Measurements from ENCODE around the gene MGMT. TPM values are rescaled to one million over a fixed set of nuclear protein-coding genes. Genes with fewer than 3 reads are reported as not detected.

The MGMT gene
- total and polyA plus RNA-seq, 4 donors: 9.9 to 39.6 (median 23.2) TPM

GRCh38 chr10:129773359-129773990 is 306.4 kb downstream of the MGMT start:
- WGBS, 2 donors: 92 to 94% methylated on average over 11 of the region's 11 CpGs
- Histone ChIP-seq H3K4me3 (no peak overlapping the region), H3K9ac (ENCODE audit: insufficient read depth in 1 of 2, low read length in 2 of 2) (no peak overlapping the region), H3K4me1 (ENCODE audit: control insufficient read depth in 5 of 5, insufficient read depth in 5 of 5, low read length in 5 of 5) (peaks cover 0 to 14% (median 0%) of the 10 kb centered on the region in 5 donors), H3K9me3 (ENCODE audit: control insufficient read depth in 4 of 4, insufficient read depth in 3 of 4, low read length in 3 of 4) (peaks cover 0 to 4% (median 0%) of the 10 kb centered on the region in 4 donors), H3K27me3 (ENCODE audit: control insufficient read depth in 3 of 3, insufficient read depth in 3 of 3, low read length in 2 of 3) (no peaks in the 10 kb centered on the region), H3K36me3 (ENCODE audit: control insufficient read depth in 4 of 4, insufficient read depth in 4 of 4, low read length in 4 of 4) (peaks cover 0 to 7% (median 2%) of the 10 kb centered on the region in 4 donors), H3K27ac (ENCODE audit: low read depth in 1 of 2, low read length in 1 of 2) (no peak overlapping the region)
- ATAC-seq (ENCODE audit: insufficient read depth, low FRiP score) (no peak), DNase-seq (no peak)
- TF ChIP-seq, protein P1, sequence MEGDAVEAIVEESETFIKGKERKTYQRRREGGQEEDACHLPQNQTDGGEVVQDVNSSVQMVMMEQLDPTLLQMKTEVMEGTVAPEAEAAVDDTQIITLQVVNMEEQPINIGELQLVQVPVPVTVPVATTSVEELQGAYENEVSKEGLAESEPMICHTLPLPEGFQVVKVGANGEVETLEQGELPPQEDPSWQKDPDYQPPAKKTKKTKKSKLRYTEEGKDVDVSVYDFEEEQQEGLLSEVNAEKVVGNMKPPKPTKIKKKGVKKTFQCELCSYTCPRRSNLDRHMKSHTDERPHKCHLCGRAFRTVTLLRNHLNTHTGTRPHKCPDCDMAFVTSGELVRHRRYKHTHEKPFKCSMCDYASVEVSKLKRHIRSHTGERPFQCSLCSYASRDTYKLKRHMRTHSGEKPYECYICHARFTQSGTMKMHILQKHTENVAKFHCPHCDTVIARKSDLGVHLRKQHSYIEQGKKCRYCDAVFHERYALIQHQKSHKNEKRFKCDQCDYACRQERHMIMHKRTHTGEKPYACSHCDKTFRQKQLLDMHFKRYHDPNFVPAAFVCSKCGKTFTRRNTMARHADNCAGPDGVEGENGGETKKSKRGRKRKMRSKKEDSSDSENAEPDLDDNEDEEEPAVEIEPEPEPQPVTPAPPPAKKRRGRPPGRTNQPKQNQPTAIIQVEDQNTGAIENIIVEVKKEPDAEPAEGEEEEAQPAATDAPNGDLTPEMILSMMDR (IDR thresholded peaks at IDR 0.05; ENCODE audit: control extremely low read depth, extremely low read depth): no peak

- WGBS, 2 donors: 92 to 93% methylated on average over 14 of the region's 14 CpGs
- no peak for DNase-seq
- Histone ChIP-seq H3K9me3 (ENCODE audit: control insufficient read depth in 4 of 4, insufficient read depth in 3 of 4, low read length in 3 of 4) (peaks cover 0 to 6% (median 0%) of the 10 kb centered on the region in 4 donors), H3K4me3 (no peak overlapping the region), H3K27ac (ENCODE audit: low read depth in 1 of 2, low read length in 1 of 2) (no peak overlapping the region), H3K4me1 (ENCODE audit: control insufficient read depth in 5 of 5, insufficient read depth in 5 of 5, low read length in 5 of 5) (peaks cover 0 to 14% (median 0%) of the 10 kb centered on the region in 5 donors), H3K36me3 (ENCODE audit: control insufficient read depth in 4 of 4, insufficient read depth in 4 of 4, low read length in 4 of 4) (peaks cover 0 to 4% (median under 1%) of the 10 kb centered on the region in 4 donors), H3K9ac (ENCODE audit: insufficient read depth in 1 of 2, low read length in 2 of 2) (no peak overlapping the region), H3K27me3 (ENCODE audit: control insufficient read depth in 3 of 3, insufficient read depth in 3 of 3, low read length in 2 of 3) (no peaks in the 10 kb centered on the region)
- ATAC-seq (ENCODE audit: insufficient read depth, low FRiP score): no peak
- TF ChIP-seq, protein P1 (IDR thresholded peaks at IDR 0.05; ENCODE audit: control extremely low read depth, extremely low read depth): no peak
Observed at GRCh38 chr10:129774082-129774735, 307.2 kb downstream of the MGMT start.

GRCh38 chr10:129774736-129775401 is 307.8 kb downstream of the MGMT start:
- Histone ChIP-seq H3K27ac (ENCODE audit: low read depth in 1 of 2, low read length in 1 of 2) (no peak overlapping the region), H3K4me3 (no peak overlapping the region), H3K9me3 (ENCODE audit: control insufficient read depth in 4 of 4, insufficient read depth in 3 of 4, low read length in 3 of 4) (peaks cover 0 to 4% (median 0%) of the 10 kb centered on the region in 4 donors), H3K36me3 (ENCODE audit: control insufficient read depth in 4 of 4, insufficient read depth in 4 of 4, low read length in 4 of 4) (no peaks in the 10 kb centered on the region), H3K27me3 (ENCODE audit: control insufficient read depth in 3 of 3, insufficient read depth in 3 of 3, low read length in 2 of 3) (no peaks in the 10 kb centered on the region), H3K4me1 (ENCODE audit: control insufficient read depth in 5 of 5, insufficient read depth in 5 of 5, low read length in 5 of 5) (peaks cover 0 to 14% (median 0%) of the 10 kb centered on the region in 5 donors), H3K9ac (ENCODE audit: insufficient read depth in 1 of 2, low read length in 2 of 2) (no peak overlapping the region)
- ATAC-seq (ENCODE audit: insufficient read depth, low FRiP score) (no peak), DNase-seq (no peak)
- TF ChIP-seq, protein P1 (IDR thresholded peaks at IDR 0.05; ENCODE audit: control extremely low read depth, extremely low read depth): no peak
- WGBS, 2 donors: 87 to 90% methylated on average over 13 of the region's 13 CpGs
